Testis (tissue), 3 donors: ENCODE data around the gene RAD9B. TPM values are rescaled to one million over a fixed set of nuclear protein-coding genes. Genes with fewer than 3 reads are reported as not detected.
"Not testable (repeated sequence)": the region's sequence is repeated elsewhere in the genome, so short reads cannot be mapped to it uniquely, and the experiment has no call there.

ENCODE experiments used
- DNase-seq: peaks from one replicate; pipeline ENCODE4 v3.0.0-alpha.2; 2019
- H3K27ac ChIP-seq, 2 donors: fragments of 200-600 bp; sonication (generic); one replicate each; pipeline ENCODE4 v1.5.1; 2019
- H3K27me3 ChIP-seq: fragments of 200-600 bp; sonication (generic); one replicate; pipeline ENCODE4 v1.5.1; 2019
- H3K36me3 ChIP-seq: fragments of 200-600 bp; sonication (generic); one replicate; pipeline ENCODE4 v1.5.1; 2017; ENCODE audit warnings: low read depth; ENCODE audit errors: missing control alignments
- H3K4me1 ChIP-seq: fragments of 200-600 bp; sonication (generic); one replicate; pipeline ENCODE4 v1.5.1; 2019
- H3K4me3 ChIP-seq, 2 donors: fragments of 200-600 bp; sonication (generic); one replicate each; pipeline ENCODE4 v1.5.1; 2017 to 2019
- H3K9me3 ChIP-seq: fragments of 200-600 bp; sonication (generic); one replicate; pipeline ENCODE4 v1.5.1; 2017
- POLR2A ChIP-seq: fragments of 450-650 bp; IDR thresholded peaks from one replicate; pipeline ENCODE4 v1.6.1; 2017; ENCODE audit warnings: antibody characterized with exemption, mild to moderate bottlenecking, moderate library complexity
- WGBS, 2 donors: methylation state at CpG; one replicate each; pipeline ENCODE4 v1.1.5; 2018; 5-methylcytosine and 5-hydroxymethylcytosine counted together
- intact Hi-C: fragments of 100-400 bp; cut with DNase I; formaldehyde crosslinking; loops from one replicate; pipeline ENCODE4 v1.15.1; 2023; ENCODE audit warnings: low total_unique reads
- polyA plus RNA-seq: library from polyadenylated mRNA; stranded (reverse); fragments of 350-450 nt; fragmentation: Illumina TruSeq; extraction: RNeasy Lipid Tissue Mini Kit (QIAGEN cat#74804); gene quantifications from one replicate; pipeline ENCODE4 v1.2.3, GENCODE V29; 2014; ENCODE audit warnings: low read depth, low replicate concordance; ENCODE audit not compliant: insufficient read depth
- total RNA-seq, 2 donors: library from RNA; depleted of rRNA; stranded (reverse); fragments of >200 nt; gene quantifications; one replicate each; pipeline ENCODE4 v1.2.3, GENCODE V29; 2016
- TF ChIP-seq, protein P1 (sequence below), 3 experiments: fragments of 450-650 bp in 2 of 3; fragments of 200-600 bp in 1 of 3; sonication (generic) in 1 of 3; IDR thresholded peaks; one replicate each; pipeline ENCODE4 v1.5.1; 2016 to 2019; ENCODE audit warnings: antibody characterized with exemption in 3 of 3, mild to moderate bottlenecking in 2 of 3, moderate library complexity in 1 of 3

The RAD9B gene
- total and polyA plus RNA-seq, 3 donors from 2014 or later = 12.8 to 29.1 (median 21.8) TPM

DNA sequence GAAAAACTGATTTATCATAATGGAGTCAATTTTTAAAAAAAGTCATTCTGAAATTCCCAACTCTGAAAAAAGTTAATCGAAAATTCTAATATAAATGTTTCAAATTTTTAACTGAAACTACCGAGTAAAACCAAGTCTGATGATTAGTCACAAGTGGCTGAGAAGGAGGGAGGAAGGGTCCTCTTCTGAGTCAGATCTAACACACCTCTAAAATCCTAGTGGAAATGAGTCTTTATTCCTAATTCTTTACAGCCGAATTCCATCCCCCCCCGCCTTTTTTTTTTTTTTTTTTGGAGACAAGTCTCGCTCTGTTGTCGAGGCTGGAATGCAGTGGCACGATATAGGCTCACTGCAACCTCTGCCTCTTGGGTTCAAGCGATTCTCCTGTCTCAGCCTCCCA is 37.9 kb downstream of the RAD9B start:
- TF ChIP-seq, protein P1, sequence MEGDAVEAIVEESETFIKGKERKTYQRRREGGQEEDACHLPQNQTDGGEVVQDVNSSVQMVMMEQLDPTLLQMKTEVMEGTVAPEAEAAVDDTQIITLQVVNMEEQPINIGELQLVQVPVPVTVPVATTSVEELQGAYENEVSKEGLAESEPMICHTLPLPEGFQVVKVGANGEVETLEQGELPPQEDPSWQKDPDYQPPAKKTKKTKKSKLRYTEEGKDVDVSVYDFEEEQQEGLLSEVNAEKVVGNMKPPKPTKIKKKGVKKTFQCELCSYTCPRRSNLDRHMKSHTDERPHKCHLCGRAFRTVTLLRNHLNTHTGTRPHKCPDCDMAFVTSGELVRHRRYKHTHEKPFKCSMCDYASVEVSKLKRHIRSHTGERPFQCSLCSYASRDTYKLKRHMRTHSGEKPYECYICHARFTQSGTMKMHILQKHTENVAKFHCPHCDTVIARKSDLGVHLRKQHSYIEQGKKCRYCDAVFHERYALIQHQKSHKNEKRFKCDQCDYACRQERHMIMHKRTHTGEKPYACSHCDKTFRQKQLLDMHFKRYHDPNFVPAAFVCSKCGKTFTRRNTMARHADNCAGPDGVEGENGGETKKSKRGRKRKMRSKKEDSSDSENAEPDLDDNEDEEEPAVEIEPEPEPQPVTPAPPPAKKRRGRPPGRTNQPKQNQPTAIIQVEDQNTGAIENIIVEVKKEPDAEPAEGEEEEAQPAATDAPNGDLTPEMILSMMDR (IDR thresholded peaks at IDR 0.05) = no peak
- TF ChIP-seq POLR2A = no peak
- WGBS, 2 donors = 83 to 89% methylated on average over 8 of the region's 8 CpGs
- H3K9me3 ChIP-seq = no peaks in the 10 kb centered on the region
- DNase-seq = no peak
- H3K27ac ChIP-seq = peak overlapping the region in 1 of 2 donors; percentile 16
- H3K36me3 ChIP-seq = no peaks in the 10 kb centered on the region
- H3K4me1 ChIP-seq = peaks cover 26% of the 10 kb centered on the region
- intact Hi-C loops = no loop called here
- no peaks in the 10 kb centered on the region for H3K27me3 ChIP-seq
- H3K4me3 ChIP-seq = no peak overlapping the region

DNA sequence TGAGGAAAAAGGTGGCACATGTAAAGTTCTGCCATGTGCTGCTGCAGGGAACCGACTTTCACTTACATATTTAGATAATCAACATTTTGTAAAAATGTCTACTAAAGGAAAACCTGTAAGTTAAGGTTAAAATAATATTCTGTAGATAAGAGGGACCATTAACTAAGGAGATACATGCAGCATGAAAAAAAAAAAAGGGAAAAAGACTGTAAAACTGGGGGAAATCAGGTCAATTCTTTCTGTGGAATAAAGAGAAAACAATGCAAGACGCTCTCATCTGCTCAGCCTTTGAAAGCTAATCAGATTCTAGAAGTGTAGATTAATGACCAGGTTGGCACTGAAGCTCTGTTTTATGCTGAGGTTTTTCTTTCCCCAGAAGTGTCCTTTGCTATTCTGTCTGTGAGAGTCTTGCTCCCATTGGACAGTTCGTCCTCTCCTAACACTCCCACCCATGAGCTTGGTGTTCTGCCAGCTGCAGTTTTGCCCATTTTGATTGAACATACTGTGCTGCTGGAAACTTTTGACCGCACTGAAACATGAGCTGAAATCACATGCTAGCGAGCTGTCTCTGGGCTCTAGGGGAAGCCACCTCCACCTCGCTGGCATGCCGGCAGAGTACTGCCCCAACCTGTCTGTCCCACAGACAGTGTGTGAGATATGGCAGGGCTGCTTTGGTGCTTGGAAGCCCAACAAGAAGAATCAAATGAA is 41.3 kb downstream of the RAD9B start:
- intact Hi-C loops = no loop called here
- H3K9me3 ChIP-seq = no peaks in the 10 kb centered on the region
- peaks cover 35% of the 10 kb centered on the region for H3K4me1 ChIP-seq

DNA sequence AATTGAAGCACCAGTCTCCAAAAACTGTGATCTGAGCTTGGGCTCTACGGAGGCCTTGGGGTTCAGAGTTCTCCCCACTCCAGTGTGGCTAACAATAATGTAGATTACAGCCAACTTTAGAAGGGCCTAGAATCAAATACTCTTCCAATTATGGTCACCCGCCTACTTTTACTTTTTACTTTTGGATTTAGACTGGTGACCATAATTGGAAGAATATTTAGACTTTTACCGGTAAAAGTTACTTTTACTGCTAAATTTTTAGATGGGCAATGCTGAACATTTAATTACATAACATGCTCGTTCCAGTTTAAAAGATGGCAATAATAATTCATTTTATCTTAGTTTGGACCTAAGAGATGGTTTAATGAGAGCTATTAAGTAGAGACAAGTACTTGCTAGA is 41.8 kb downstream of the RAD9B start:
- H3K4me1 ChIP-seq = peaks cover 35% of the 10 kb centered on the region
- intact Hi-C loops = no loop called here
- peak overlapping the region; percentile 83 to 89 for H3K27ac ChIP-seq
- WGBS, 2 donors = 43 to 59% methylated on average over 4 of the region's 4 CpGs
- H3K27me3 ChIP-seq = no peaks in the 10 kb centered on the region
- no peak overlapping the region for H3K4me3 ChIP-seq
- TF ChIP-seq, protein P1 (IDR thresholded peaks at IDR 0.05) = no peak
- no peak for TF ChIP-seq POLR2A
- H3K36me3 ChIP-seq = no peaks in the 10 kb centered on the region
- H3K9me3 ChIP-seq = no peaks in the 10 kb centered on the region
- no peak for DNase-seq

More for the DNA sequence above, 41.3 kb downstream of the RAD9B start:
- peak; percentile 97 for DNase-seq
- 29 to 39% methylated on average over 7 of the region's 7 CpGs for WGBS, 2 donors
- Histone ChIP-seq H3K36me3 (no peaks in the 10 kb centered on the region), H3K27ac (peak overlapping the region; percentile 83 to 89), H3K4me3 (no peak overlapping the region), H3K27me3 (no peaks in the 10 kb centered on the region)
- TF ChIP-seq, protein P1 (IDR thresholded peaks at IDR 0.05) = no peak
- no peak for TF ChIP-seq POLR2A

DNA sequence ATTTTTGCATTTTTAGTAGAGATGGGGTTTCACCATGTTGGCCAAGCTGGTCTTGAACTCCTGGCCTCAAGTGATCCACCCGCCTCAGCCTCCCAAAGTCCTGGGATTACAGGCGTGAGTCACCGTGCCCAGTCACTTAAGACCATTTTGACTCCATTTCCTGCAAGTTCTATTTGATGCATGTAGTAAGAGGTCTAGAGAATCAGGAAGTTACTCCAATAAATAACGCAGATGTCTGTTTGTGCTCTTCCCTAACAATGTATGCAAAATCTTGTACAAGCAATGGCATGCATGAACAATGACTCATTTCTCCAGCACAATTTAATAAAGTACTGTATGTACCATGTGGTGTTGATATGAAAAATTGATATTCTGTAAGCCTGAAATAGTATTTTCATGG is 43.1 kb downstream of the RAD9B start:
- intact Hi-C loops = not testable (repeated sequence)
- peak overlapping the region in 1 of 2 donors; percentile 89 for H3K27ac ChIP-seq

DNA sequence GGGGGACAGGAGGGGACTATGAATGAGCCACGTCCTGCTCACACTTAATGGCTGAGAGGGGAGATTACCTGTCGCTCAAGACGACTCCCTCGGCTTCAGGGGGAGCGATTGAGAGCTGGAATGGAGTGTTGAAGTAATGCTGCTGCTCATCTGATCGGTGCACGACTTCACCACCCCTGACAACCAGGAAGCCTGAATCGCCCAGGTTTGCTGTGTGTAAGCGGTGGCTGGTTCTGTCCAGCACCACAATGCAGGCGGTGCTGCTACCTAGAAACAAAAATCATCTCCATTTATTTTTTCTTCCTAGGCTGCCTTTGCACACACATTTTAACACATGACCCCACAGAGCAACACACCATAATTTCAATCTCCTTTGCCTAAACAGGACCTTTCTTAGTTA is 43.7 kb downstream of the RAD9B start:
- H3K9me3 ChIP-seq = no peaks in the 10 kb centered on the region
- H3K4me3 ChIP-seq = no peak overlapping the region
- TF ChIP-seq, protein P1 (IDR thresholded peaks at IDR 0.05) = no peak
- TF ChIP-seq POLR2A = no peak
- H3K36me3 ChIP-seq = no peaks in the 10 kb centered on the region
- no peaks in the 10 kb centered on the region for H3K27me3 ChIP-seq
- H3K4me1 ChIP-seq = peaks cover 35% of the 10 kb centered on the region
- H3K27ac ChIP-seq = peak overlapping the region in 1 of 2 donors; percentile 89
- no peak for DNase-seq
- intact Hi-C loops = no loop called here
- WGBS, 2 donors = 79 to 84% methylated on average over 10 of the region's 10 CpGs

More for the DNA sequence above, 43.1 kb downstream of the RAD9B start:
- not testable (repeated sequence) for H3K27me3 ChIP-seq, H3K9me3 ChIP-seq, H3K36me3 ChIP-seq, H3K4me3 ChIP-seq, DNase-seq
- H3K4me1 ChIP-seq = peaks cover 35% of the 10 kb centered on the region
- 88 to 97% methylated on average over 4 of the region's 4 CpGs for WGBS, 2 donors
